NCI-H2171 treated with DMSO at 0.1 percent for 48 hours (cell line): ENCODE measurements around the gene ADCK2.
A peak's percentile ranks its signal among the peaks of the same experiment; 100 is the strongest.
"Not testable (repeated sequence)": the region's sequence is repeated elsewhere in the genome, so short reads cannot be mapped to it uniquely, and the experiment has no call there.

ENCODE experiments used
- DNase-seq: peaks from one replicate; lab custom pipeline; 2025; lab: John Stamatoyannopoulos, UW

The ADCK2 gene, protein sequence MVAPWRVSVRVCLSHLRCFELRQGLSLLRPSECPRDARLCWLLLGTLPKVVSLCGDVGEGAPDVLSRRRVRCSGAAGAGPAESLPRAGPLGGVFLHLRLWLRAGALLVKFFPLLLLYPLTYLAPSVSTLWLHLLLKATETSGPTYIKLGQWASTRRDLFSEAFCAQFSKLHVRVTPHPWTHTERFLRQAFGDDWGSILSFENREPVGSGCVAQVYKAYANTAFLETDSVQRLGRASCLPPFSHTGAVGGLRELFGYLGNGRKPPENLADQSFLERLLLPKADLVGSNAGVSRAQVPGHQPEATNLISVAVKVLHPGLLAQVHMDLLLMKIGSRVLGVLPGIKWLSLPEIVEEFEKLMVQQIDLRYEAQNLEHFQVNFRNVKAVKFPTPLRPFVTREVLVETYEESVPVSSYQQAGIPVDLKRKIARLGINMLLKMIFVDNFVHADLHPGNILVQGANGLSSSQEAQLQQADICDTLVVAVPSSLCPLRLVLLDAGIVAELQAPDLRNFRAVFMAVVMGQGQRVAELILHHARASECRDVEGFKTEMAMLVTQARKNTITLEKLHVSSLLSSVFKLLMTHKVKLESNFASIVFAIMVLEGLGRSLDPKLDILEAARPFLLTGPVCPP

GRCh38 chr7:140672382-140673062 is at the start of gene ADCK2:
Gene ADCK2 (plus strand): TSS chr7:140672945. CDS start chr7:140673331, 386 bp downstream.
- DNase-seq, result peak; percentile 59

DNA sequence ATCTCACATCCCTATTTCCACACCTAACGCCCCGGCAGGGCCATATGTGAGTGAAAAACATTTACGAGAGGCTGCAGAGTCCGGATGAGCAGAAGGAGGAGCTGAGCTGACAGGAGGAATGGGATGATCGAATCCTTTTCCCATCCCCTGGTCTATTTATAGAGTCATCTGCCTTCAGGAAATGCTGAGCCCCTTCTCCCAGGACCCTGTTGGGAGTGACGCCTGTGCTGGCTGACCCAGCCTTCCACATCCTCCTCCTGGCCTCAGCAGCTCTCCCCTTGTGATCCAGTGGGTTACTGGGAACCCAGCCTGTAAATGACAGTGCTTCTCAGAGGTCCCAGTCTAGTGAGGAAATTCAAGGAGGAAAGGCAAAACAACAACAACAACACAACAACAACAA is 48.8 kb upstream of the ADCK2 start:
- DNase-seq, result peak; percentile 85

- peak; percentile 99 for DNase-seq
Measured at GRCh38 chr7:140624392-140625191, 48.2 kb upstream of the ADCK2 start.

- DNase-seq, result not testable (repeated sequence)
Measured at GRCh38 chr7:140625192-140625558, 47.6 kb upstream of the ADCK2 start.

- peak; percentile 66 for DNase-seq
Measured at GRCh38 chr7:140625908-140626868, 46.6 kb upstream of the ADCK2 start.

- DNase-seq, result peak; percentile 66
Measured at GRCh38 chr7:140631021-140631420, 41.7 kb upstream of the ADCK2 start.

GRCh38 chr7:140631602-140632001 is 41.1 kb upstream of the ADCK2 start:
- DNase-seq, result no peak

DNA sequence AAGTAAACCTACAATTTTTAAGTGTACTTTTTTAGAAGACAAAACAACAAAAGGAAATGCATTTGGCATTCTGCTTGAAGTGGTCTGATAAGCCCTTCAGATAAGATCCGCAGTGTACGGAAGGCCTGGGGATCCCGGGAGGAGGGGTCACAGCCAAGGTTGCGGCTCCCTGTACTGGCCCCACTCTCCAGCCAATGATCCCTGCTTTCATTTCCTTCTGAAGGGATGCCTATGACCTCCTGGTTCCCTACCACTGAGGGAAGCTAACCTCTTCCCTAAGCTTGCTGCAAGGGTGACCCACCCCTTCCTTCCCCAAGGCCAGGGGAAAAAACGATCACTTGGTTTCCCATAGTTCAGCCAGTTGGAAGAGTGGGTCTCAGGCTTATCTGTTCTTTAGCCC is 37.4 kb upstream of the ADCK2 start:
- no peak for DNase-seq

DNA sequence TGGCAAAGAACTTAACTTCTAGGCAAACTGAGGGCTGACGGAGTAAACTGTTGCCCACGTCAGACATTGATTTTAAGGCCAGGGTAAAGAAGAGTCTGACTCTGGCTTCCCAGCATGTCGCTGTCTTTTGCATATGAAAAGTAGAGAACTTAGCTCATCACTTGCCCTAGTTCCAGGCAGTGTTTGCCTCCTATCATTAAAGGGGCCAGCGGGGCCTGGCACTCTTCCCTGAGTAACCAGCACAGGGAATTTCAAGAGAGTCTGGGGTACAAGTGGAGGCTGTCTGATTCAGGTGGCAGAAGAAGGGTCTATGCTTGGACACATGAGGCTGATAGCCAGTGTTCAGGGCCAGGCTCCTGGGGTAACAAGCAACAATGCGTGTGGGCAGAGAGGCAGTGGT is 36.9 kb upstream of the ADCK2 start:
- DNase-seq, result no peak

DNA sequence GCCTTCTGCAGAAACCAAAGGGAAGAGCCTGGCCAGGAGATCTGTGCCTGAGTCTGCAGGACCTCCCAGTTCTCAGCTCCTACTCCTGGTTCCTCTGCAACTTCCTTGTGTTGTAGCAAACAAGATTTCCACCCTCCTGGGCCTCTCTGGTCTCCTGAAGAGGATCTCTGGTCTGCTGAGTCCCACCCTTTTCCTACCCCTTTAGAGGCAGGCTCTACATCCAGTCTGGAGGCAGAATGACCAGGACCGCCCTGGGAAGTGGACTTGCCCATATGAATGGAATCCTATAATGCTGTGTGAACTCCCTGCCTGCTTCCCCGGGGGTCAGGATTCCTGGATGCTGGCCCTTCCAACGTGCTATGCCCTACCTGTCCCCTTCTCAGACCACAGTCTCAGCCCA is 35.3 kb upstream of the ADCK2 start:
- no peak for DNase-seq

DNA sequence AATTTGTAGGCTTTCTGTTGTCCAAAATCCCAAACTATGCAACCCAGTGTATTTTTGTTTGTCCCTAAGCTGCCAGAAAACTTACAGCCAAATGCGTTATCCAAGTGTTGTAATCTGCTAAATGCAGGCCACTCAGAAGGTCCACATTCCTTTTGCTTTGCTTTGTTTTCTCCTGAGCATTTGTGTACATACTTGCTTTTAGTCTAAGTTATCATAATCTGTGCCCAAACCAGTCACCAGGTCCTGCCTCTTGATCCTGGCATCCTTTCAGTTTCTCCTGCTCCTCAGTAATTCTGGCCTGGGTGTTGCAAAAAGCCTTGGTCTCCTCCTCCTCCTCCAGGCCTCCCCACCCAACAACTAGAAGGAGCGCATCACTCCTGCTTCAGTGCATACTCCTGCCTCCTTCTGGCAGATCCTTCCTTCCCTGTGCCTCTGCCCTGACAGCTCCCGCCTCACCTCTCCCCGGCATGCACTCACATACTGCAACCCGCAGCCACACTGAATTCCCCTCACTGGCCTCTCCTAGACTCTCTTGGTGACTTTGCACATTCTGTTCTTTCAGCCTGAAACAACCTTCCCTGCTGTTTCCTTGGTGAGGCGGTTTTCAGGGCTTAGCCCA is 34.5 kb upstream of the ADCK2 start:
- no peak for DNase-seq

DNA sequence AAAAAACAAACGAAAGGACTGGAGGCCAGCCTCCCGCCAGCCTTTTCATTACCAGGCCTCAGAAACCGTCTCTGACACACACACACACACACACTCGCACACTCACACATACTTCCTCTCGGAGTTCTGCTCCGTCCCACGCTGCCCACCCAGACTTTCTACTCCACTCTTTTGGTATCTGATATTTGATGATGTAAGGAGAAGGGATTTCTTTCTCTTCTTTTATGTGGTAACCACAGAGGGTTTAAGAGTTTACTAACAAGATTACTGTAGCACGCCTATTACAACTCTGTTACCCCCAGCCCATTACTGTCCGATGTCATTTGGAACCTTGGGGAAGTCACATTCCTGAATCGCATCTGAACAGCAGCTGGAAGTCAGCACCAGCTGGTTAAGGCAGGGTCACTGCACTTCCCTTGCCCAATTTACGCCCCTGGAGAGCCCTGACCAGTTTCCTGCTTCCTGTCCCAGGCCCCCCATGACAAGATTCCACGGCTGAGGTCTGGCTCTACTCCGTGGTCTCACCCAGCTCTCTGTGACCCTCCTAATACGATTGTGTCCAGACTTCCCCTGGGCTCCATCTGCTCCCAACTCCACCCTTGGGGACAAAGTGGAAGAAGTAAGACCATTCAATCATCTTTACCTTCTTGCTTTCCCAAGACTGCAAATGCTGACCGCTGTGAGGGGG is 33.2 kb upstream of the ADCK2 start:
- peak; percentile 21 for DNase-seq

DNA sequence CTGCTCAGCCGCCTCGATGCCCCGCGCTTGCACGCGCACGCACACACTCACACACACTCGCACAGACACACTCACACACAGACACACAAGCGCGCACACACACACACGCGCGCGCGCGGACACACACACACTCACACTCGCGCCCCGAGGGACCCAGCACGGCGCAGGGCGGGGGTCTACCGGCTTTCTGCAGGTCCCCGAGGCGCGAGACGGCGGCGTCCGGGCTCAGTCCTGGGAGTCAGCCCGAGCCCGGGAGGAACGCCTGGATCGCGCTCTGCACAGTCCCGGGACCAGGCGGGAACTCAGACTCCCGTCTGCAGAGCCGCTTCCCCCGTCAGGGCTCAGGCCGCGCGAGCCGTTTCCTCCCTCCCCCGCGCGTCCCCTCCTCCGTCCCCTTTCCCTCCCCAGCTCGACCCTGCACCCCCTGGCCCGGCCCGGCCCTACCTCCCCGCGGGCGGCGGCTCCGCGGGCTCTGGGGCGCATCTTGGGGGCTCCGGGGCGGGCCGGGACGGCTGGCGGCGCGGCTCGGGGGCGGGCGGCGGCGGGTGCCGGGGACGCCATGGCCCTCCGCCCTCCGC is 32.6 kb upstream of the ADCK2 start:
- DNase-seq, result peak; percentile 24

DNA sequence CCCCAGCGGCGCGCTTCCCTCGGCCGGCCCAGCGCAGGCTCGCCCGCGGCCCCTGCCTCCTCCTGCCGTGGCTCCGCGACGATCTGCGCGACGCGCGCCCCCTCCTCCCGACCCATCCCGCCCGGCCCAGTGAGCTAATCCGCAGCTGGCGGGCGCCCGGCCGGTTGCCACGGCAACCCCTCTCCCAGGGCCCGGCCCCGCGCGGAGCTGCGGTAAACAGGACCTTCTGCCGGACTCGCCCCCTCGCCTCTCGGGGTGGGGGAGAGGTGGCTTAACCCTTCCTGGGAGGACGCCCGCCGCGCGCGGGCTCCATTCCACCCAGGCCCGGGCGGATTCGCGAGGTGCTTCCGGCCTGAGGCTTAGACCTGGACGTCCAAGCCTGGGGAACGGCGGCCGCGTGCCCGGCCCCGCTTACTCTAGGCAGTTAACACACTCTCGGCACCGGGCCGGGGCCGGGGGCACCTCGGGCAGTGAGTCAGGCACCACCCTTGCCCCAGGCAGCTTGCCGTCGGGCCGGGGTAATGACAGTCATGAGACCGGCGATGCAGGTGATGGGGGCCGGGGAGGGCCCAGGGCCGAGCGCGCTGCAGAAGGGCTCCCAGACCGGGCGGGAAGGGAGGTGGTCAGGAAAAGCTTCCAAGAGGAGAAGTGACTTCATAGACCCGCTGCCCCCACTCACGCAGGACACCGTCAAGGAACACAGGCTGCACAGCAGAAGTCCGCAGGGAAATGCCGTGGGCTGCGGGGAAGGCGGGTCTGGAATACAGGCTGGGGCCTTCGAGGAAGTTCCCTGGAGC is 31.8 kb upstream of the ADCK2 start, which contains the start of gene DENND2A:
Gene DENND2A (minus strand): TSS at position 87 of the 797 bp plus-strand sequence. CDS start 38,416 bp downstream, outside the sequence.
- peak; percentile 67 for DNase-seq

DNA sequence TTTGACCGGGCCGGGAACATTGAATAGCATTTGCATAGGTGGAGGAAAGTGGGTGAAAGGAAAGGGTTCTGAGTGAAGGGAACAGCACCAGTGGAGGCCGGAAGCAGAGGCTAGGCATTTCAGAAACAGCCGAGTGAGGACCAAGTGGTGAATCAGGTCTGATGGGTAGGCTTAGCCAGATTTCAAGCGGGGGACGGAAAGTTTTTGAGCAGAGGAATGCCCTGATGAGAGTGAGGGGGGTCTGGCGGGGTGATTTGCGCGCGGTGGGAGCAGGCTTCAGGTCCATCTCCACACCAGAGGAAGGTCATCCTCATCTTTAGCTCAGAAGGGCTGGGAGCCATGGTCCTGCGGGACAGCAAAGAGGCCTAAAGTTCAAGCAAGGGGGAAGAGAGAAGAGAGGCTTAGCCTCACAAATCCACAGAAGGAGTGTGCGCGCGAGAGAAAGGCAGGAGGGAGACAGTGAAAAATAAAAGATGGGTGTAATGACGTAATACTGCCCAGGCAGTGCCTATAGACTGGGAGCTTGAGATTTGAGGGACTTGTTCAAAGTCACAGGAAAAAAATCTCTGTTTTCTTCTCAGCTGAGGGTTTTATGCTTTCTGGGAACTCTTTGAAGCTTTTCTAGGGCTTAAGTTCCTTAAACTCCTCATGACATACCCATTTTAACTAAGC is 31.1 kb upstream of the ADCK2 start:
- DNase-seq, result no peak

- no peak for DNase-seq
Measured at GRCh38 chr7:140643416-140643815, 29.3 kb upstream of the ADCK2 start.

DNA sequence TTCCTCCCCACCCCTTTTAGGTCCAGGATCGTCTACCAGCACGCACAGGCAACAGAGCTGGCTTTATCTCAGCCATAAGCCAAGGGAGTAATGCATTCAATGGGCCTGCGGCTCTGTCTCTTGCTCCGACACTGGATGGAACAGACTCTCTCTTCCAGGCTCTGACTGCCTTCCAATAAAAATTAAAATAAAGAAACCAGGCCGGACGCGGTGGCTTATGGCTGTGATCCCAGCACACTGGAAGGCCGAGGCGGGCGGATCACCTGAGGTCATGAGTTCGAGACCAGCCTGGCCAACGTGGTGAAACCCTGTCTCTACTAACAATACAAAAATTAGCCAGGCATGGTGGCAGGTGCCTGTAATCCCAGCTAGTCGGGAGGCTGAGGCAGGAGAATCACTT is 28.0 kb upstream of the ADCK2 start:
- DNase-seq, result not testable (repeated sequence)
